Mesothelial cell of epicardium (in vitro differentiated cells): Measurements from ENCODE around the gene TRABD2A. TPM values are rescaled to one million over a fixed set of nuclear protein-coding genes. Genes with fewer than 3 reads are reported as not detected.

ENCODE experiments used
- DNase-seq, 2 experiments: peaks; one replicate each; pipeline ENCODE4 v3.0.0; 2021; ENCODE audit warnings: low spot score in 2 of 2; ENCODE audit not compliant: unreplicated experiment in 2 of 2
- H3K27ac Mint-ChIP-seq: 2 replicates; pipeline ENCODE4 v1.8.0; 2021; ENCODE audit warnings: mixed read lengths
- H3K27me3 Mint-ChIP-seq: 2 replicates; pipeline ENCODE4 v1.8.0; 2021; ENCODE audit warnings: low read depth, mixed read lengths
- H3K36me3 Mint-ChIP-seq: 2 replicates; pipeline ENCODE4 v1.8.0; 2021; ENCODE audit warnings: mixed read lengths
- H3K4me1 Mint-ChIP-seq: 2 replicates; pipeline ENCODE4 v1.8.0; 2021; ENCODE audit warnings: mixed read lengths
- H3K4me3 Mint-ChIP-seq: 2 replicates; pipeline ENCODE4 v1.8.0; 2021; ENCODE audit warnings: mild to moderate bottlenecking, moderate library complexity, mixed read lengths
- H3K9me3 Mint-ChIP-seq: 2 replicates; pipeline ENCODE4 v1.8.0; 2021; ENCODE audit warnings: mixed read lengths
- CTCF ChIP-seq: fragments of 200-600 bp; sonication (generic); IDR thresholded peaks from one replicate; pipeline ENCODE4 v1.5.0; 2021; ENCODE audit warnings: antibody characterized with exemption; ENCODE audit not compliant: unreplicated experiment
- total RNA-seq: library from RNA; stranded (reverse); gene quantifications from 3 replicates; pipeline ENCODE4 v1.2.1, GENCODE V29; 2021

TRABD2A gene
- total RNA-seq, 1 donor from 2014 or later: 0.45 TPM

GRCh38 chr2:84849271-84849952, 31.5 kb downstream of the TRABD2A start:
- H3K27ac Mint-ChIP-seq: no peak overlapping the region

GRCh38 chr2:84847326-84848050, 33.4 kb downstream of the TRABD2A start:
- Mint-ChIP-seq H3K4me3 (no peak overlapping the region), H3K27me3 (peaks cover 21% of the 10 kb centered on the region), H3K9me3 (no peaks in the 10 kb centered on the region), H3K36me3 (no peaks in the 10 kb centered on the region), H3K27ac (no peak overlapping the region), H3K4me1 (no peaks in the 10 kb centered on the region)
- TF ChIP-seq CTCF: no peak
- no peak for DNase-seq

More at GRCh38 chr2:84849271-84849952, 31.5 kb downstream of the TRABD2A start:
- peaks cover 28% of the 10 kb centered on the region for H3K27me3 Mint-ChIP-seq
- no peak for TF ChIP-seq CTCF
- DNase-seq: no peak
- H3K36me3 Mint-ChIP-seq: no peaks in the 10 kb centered on the region
- H3K4me3 Mint-ChIP-seq: no peak overlapping the region
- peaks cover 4% of the 10 kb centered on the region for H3K9me3 Mint-ChIP-seq
- H3K4me1 Mint-ChIP-seq: no peaks in the 10 kb centered on the region

GRCh38 chr2:84846741-84847142, 34.1 kb downstream of the TRABD2A start:
- H3K27ac Mint-ChIP-seq: no peak overlapping the region
- DNase-seq: no peak
- no peaks in the 10 kb centered on the region for H3K36me3 Mint-ChIP-seq
- no peak overlapping the region for H3K4me3 Mint-ChIP-seq
- H3K9me3 Mint-ChIP-seq: no peaks in the 10 kb centered on the region
- H3K4me1 Mint-ChIP-seq: no peaks in the 10 kb centered on the region
- TF ChIP-seq CTCF: no peak
- peaks cover 17% of the 10 kb centered on the region for H3K27me3 Mint-ChIP-seq

- DNase-seq: no peak
- Mint-ChIP-seq H3K4me1 (no peaks in the 10 kb centered on the region), H3K27me3 (peaks cover 17% of the 10 kb centered on the region), H3K9me3 (no peaks in the 10 kb centered on the region), H3K27ac (no peak overlapping the region), H3K36me3 (no peaks in the 10 kb centered on the region), H3K4me3 (no peak overlapping the region)
- TF ChIP-seq CTCF: no peak
These were observed 34.7 kb downstream of the TRABD2A start for GRCh38 chr2:84846041-84846663.

GRCh38 chr2:84844141-84844540, 36.7 kb downstream of the TRABD2A start:
- Mint-ChIP-seq H3K4me3 (no peak overlapping the region), H3K27me3 (peaks cover 24% of the 10 kb centered on the region), H3K9me3 (no peaks in the 10 kb centered on the region), H3K27ac (no peak overlapping the region), H3K4me1 (no peaks in the 10 kb centered on the region), H3K36me3 (no peaks in the 10 kb centered on the region)
- no peak for DNase-seq
- no peak for TF ChIP-seq CTCF
